WERI-Rb-1 (cell line): ENCODE data around the gene EGFR.

ENCODE experiments used
- DNase-seq: peaks from one replicate; pipeline ENCODE4 v3.0.0-alpha.2; 2020
- H3K27ac ChIP-seq: fragments of 250-450 bp; sonication (Bioruptor Pico); 2 replicates; pipeline ENCODE4 v1.5.1; 2020; ENCODE audit warnings: mild to moderate bottlenecking, moderate library complexity
- H3K27me3 ChIP-seq: fragments of 250-450 bp; sonication (Bioruptor Pico); 2 replicates; pipeline ENCODE4 v1.5.1; 2021; ENCODE audit warnings: mild to moderate bottlenecking, low read depth, moderate library complexity; ENCODE audit not compliant: insufficient read depth, severe bottlenecking
- H3K36me3 ChIP-seq: fragments of 250-450 bp; sonication (Bioruptor Pico); 2 replicates; pipeline ENCODE4 v1.5.1; 2020; ENCODE audit warnings: mild to moderate bottlenecking, moderate library complexity
- H3K4me3 ChIP-seq: 2 replicates; pipeline ENCODE4 v1.5.1; 2011; ENCODE audit warnings: low read depth, mild to moderate bottlenecking, control low read depth, low read length
- H3K9me3 ChIP-seq: fragments of 250-450 bp; sonication (Bioruptor Pico); 2 replicates; pipeline ENCODE4 v1.5.1; 2021; ENCODE audit warnings: mild to moderate bottlenecking, moderate library complexity; ENCODE audit not compliant: severe bottlenecking
- TF ChIP-seq, protein P1 (sequence below): IDR thresholded peaks from 2 replicates; pipeline ENCODE4 v1.5.1; 2011; ENCODE audit warnings: low read depth, mild to moderate bottlenecking, control low read depth, inconsistent platforms, low read length

EGFR gene

DNA sequence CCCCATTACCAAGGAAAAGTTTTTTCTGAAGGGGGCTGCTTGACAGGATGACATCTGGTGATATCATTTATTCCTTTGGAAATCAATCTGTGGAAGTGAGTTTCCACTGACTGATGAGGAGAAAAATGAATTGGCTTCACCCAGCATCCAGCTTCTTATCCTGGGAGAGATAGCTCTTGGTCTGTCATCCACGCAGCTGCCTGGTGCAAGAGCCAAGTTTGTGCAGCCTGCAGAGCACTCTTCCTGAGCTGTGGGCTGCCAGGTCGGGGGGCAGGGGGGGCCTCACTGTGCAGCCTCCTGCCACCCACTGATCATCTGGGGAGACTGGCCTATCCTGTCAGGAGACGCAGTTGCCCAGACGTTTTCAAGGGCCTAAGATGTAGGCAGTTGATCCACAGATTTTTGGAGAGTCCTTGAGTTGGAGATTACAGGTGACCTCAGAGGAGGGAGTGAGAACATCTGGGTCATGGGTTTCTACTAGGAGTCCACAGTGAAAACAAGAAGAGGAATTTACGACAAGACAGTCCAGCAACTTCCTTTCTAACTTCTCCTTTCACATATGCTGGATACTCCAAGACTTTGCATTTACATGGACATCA lies 75.4 kb downstream of the EGFR start:
- H3K27me3 ChIP-seq = peaks cover 3% of the 10 kb centered on the region
- H3K4me3 ChIP-seq = no peak overlapping the region
- H3K9me3 ChIP-seq = no peaks in the 10 kb centered on the region
- H3K36me3 ChIP-seq = no peaks in the 10 kb centered on the region
- H3K27ac ChIP-seq = no peak overlapping the region
- TF ChIP-seq, protein P1, sequence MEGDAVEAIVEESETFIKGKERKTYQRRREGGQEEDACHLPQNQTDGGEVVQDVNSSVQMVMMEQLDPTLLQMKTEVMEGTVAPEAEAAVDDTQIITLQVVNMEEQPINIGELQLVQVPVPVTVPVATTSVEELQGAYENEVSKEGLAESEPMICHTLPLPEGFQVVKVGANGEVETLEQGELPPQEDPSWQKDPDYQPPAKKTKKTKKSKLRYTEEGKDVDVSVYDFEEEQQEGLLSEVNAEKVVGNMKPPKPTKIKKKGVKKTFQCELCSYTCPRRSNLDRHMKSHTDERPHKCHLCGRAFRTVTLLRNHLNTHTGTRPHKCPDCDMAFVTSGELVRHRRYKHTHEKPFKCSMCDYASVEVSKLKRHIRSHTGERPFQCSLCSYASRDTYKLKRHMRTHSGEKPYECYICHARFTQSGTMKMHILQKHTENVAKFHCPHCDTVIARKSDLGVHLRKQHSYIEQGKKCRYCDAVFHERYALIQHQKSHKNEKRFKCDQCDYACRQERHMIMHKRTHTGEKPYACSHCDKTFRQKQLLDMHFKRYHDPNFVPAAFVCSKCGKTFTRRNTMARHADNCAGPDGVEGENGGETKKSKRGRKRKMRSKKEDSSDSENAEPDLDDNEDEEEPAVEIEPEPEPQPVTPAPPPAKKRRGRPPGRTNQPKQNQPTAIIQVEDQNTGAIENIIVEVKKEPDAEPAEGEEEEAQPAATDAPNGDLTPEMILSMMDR = no peak
- DNase-seq = no peak

DNA sequence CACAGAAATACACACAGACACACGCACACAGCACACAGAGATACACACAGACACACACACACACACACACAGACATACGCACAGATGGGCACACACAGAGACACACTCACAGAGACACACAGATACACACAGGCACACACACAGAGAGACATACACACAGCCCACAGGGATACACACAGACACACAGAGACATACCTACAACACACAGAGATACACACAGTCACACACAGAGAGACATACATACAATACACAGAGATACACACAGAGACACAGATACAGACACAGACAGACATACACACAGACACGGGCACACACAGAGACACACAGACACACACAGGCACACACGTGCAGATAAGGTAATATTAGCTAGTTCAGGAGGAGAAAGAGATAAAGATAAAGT lies 76.9 kb downstream of the EGFR start:
- Histone ChIP-seq H3K4me3 (no peak overlapping the region), H3K27me3 (peaks cover 3% of the 10 kb centered on the region), H3K9me3 (no peaks in the 10 kb centered on the region), H3K36me3 (no peaks in the 10 kb centered on the region), H3K27ac (no peak overlapping the region)
- TF ChIP-seq, protein P1 = no peak
- DNase-seq = no peak

DNA sequence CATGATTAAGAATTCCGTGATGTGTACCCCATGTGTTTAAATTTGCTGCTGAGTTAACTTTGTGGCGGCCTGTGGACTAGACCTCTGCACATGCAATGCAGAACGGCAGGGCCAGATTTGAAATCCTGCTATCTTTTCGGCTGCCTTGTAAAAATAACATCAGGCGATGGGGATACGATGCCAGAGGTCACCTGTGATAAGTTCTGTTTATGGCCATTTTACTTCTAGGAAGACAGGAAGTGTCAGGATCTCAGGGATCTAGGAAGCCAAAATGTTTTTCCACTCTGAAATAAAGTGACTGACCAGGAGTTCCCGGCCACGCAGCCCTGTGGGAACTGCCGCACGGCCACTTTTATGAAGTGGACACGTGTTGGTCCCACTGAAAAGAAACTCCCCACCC lies 77.5 kb downstream of the EGFR start:
- Histone ChIP-seq H3K4me3 (no peak overlapping the region), H3K27ac (no peak overlapping the region), H3K9me3 (no peaks in the 10 kb centered on the region), H3K36me3 (no peaks in the 10 kb centered on the region), H3K27me3 (peaks cover 3% of the 10 kb centered on the region)
- TF ChIP-seq, protein P1 = no peak
- no peak for DNase-seq

DNA sequence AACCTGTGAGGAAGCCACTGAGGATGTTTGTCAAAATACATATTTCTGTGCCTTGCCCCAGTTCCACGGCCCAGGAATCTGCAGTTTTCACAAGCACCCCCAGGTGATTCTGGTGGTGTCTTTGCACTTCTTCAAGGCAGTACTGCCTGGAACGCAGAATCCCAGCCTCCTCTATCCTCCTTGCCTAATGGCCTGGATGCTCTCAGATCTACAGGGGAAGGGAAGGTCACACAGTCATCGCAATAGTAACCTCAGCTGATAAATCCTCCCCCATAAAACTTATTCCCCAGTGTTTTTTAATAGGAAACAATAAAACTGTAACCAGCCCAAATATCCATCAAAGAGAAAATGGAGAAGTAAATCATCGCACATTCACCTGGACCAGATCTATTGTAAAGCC lies 78.3 kb downstream of the EGFR start:
- no peak for DNase-seq
- no peak overlapping the region for H3K27ac ChIP-seq
- TF ChIP-seq, protein P1 = no peak
- no peak overlapping the region for H3K4me3 ChIP-seq
- no peaks in the 10 kb centered on the region for H3K9me3 ChIP-seq
- H3K36me3 ChIP-seq = no peaks in the 10 kb centered on the region
- H3K27me3 ChIP-seq = peaks cover 7% of the 10 kb centered on the region

DNA sequence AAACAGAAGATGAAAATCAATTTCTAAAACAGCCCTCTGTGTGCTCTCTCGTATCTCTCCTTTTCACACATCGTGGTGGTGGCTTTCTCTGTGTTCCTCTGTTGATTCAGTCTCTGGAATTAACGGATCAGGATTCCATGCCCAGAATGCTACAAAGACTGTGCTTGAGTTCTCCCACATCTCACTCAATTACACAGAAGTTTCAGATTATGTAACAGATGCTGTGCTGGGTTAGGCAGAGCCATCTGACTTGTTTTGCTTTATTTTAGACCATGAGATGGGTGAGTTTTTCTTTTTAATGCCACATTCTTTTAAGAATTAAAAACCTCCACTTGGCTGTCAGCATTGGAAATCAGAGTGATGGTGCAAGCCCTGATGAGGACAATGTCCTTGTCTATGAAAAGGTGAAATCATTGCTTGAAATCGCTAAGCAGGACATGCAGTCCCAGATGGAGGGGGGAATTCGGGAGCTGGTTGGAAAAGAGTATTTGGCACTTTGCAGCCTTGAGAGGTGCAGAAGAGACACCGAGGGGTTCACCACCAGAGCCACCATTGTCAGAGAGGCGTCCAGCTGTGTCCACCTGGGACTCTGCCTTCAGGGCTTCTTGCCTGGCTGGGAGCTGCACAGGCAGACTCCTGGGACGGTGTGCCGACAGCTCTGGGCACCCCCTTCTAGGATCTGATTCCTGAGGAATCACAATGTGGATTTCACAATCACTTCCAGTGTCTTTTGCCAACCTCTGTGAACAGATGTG lies 80.4 kb downstream of the EGFR start:
- Histone ChIP-seq H3K27ac (no peak overlapping the region), H3K9me3 (no peaks in the 10 kb centered on the region), H3K36me3 (no peaks in the 10 kb centered on the region), H3K4me3 (no peak overlapping the region), H3K27me3 (peaks cover 7% of the 10 kb centered on the region)
- DNase-seq = no peak
- TF ChIP-seq, protein P1 = no peak
